Measurements from ENCODE around the gene SEC14L6.

The SEC14L6 gene

GRCh38 chr22:30491381-30491780, 55.2 kb downstream of the SEC14L6 start:
- no peak for DNase-seq

GRCh38 chr22:30490399-30490798, 56.1 kb downstream of the SEC14L6 start:
- DNase-seq: no peak

GRCh38 chr22:30488121-30488520, 58.4 kb downstream of the SEC14L6 start:
- no peak for DNase-seq

GRCh38 chr22:30486661-30487115, 59.9 kb downstream of the SEC14L6 start:
- DNase-seq: no peak

GRCh38 chr22:30486118-30486517, 60.4 kb downstream of the SEC14L6 start:
- DNase-seq: no peak

GRCh38 chr22:30485362-30485988, 61.1 kb downstream of the SEC14L6 start:
- DNase-seq: peak; percentile 46

GRCh38 chr22:30483169-30483568, 63.4 kb downstream of the SEC14L6 start:
- DNase-seq: no peak

- no peak for DNase-seq
Observed at GRCh38 chr22:30481711-30482110, 64.8 kb downstream of the SEC14L6 start.

- no peak for DNase-seq
Observed at GRCh38 chr22:30479981-30480380, 66.6 kb downstream of the SEC14L6 start.

GRCh38 chr22:30474683-30475424, 71.7 kb downstream of the SEC14L6 start:
- DNase-seq: no peak

GRCh38 chr22:30474121-30474520, 72.4 kb downstream of the SEC14L6 start:
- no peak for DNase-seq

GRCh38 chr22:30472994-30473720, 73.4 kb downstream of the SEC14L6 start:
- DNase-seq: no peak
